ENCODE measurements around the gene GORASP2. TPM values are rescaled to one million over a fixed set of nuclear protein-coding genes. Genes with fewer than 3 reads are reported as not detected.

Gene GORASP2
- total RNA-seq, 1 experiment from 2014 or later = 67.3 TPM

GRCh38 chr2:170930131-170930990 is 1.3 kb downstream of the GORASP2 start:
- ChIA-PET CTCF (no interaction called here), POLR2A (ENCODE audit: unreplicated experiment) (no interaction called here)
- Histone ChIP-seq H3K9me2 (replicated peaks; ENCODE audit: low read length) (no peaks in the 10 kb centered on the region), H3K9me3 (ENCODE audit: low read length) (no peaks in the 10 kb centered on the region), H3K9ac (ENCODE audit: low read length) (peak overlapping the region; percentile 99), H3K4me1 (ENCODE audit: insufficient read depth, low read length) (peaks cover 26% of the 10 kb centered on the region), H3K4me2 (ENCODE audit: low read length) (peak overlapping the region; percentile 96), H3K27me3 (ENCODE audit: low read length) (no peaks in the 10 kb centered on the region), H3K36me3 (ENCODE audit: low read depth, low read length) (0 out of 2 replicates have a peak, but pooled peaks cover 4% of the 10 kb centered on the region), H3K4me3 (ENCODE audit: low read length) (peak overlapping the region; percentile 93), H3F3A (ENCODE audit: low read length, unreplicated experiment) (no peaks in the 10 kb centered on the region), H3K27ac (ENCODE audit: low read length) (peak overlapping the region; percentile 57; the same call in 1 of the 2 replicates), H3K79me2 (ENCODE audit: low read length) (peaks cover 62% of the 10 kb centered on the region), H2AFZ (ENCODE audit: low read length) (peak overlapping the region; percentile 78), H4K20me1 (ENCODE audit: low read length) (peaks cover 39% of the 10 kb centered on the region)
- peak; percentile 64 for DNase-seq
- intact Hi-C loops (cut with micrococcal nuclease) = no loop called here
- peak; percentile 5; the same call in 1 of the 2 replicates for ATAC-seq
- BruUV-seq (replicated peaks) = TSS peak; percentile 47
- TF ChIP-seq EZH2phosphoT487 (IDR thresholded peaks at IDR 0.05; ENCODE audit: borderline replicate concordance, low read length) (no peak), EZH2 (IDR thresholded peaks at IDR 0.05; ENCODE audit: low read length, unreplicated experiment) (no peak)

GRCh38 chr2:170930991-170931266 is 1.9 kb downstream of the GORASP2 start:
- ATAC-seq = no peak
- Histone ChIP-seq H3K4me3 (ENCODE audit: low read length) (peak overlapping the region; percentile 93), H3K36me3 (ENCODE audit: low read depth, low read length) (0 out of 2 replicates have a peak, but pooled peaks cover 4% of the 10 kb centered on the region), H3F3A (ENCODE audit: low read length, unreplicated experiment) (no peaks in the 10 kb centered on the region), H4K20me1 (ENCODE audit: low read length) (peaks cover 39% of the 10 kb centered on the region), H3K79me2 (ENCODE audit: low read length) (peaks cover 68% of the 10 kb centered on the region), H2AFZ (ENCODE audit: low read length) (no peak overlapping the region), H3K9me2 (replicated peaks; ENCODE audit: low read length) (no peaks in the 10 kb centered on the region), H3K4me1 (ENCODE audit: insufficient read depth, low read length) (peaks cover 26% of the 10 kb centered on the region), H3K4me2 (ENCODE audit: low read length) (peak overlapping the region; percentile 96), H3K27ac (ENCODE audit: low read length) (no peak overlapping the region), H3K27me3 (ENCODE audit: low read length) (no peaks in the 10 kb centered on the region), H3K9ac (ENCODE audit: low read length) (peak overlapping the region; percentile 99), H3K9me3 (ENCODE audit: low read length) (no peaks in the 10 kb centered on the region)
- POLR2A ChIA-PET (ENCODE audit: unreplicated experiment) = no interaction called here
- no TSS peak for BruUV-seq (replicated peaks)
- CTCF ChIA-PET = no interaction called here
- intact Hi-C loops (cut with micrococcal nuclease) = no loop called here
- no peak for DNase-seq
- TF ChIP-seq CTCF (conservative IDR thresholded peaks at IDR 0.05; ENCODE audit: low read depth, low read length) (no peak), EZH2phosphoT487 (IDR thresholded peaks at IDR 0.05; ENCODE audit: borderline replicate concordance, low read length) (no peak), EZH2 (IDR thresholded peaks at IDR 0.05; ENCODE audit: low read length, unreplicated experiment) (no peak)

GRCh38 chr2:170932166-170932565 is 3.1 kb downstream of the GORASP2 start:
- H4K20me1 ChIP-seq (ENCODE audit: low read length) = peaks cover 45% of the 10 kb centered on the region
- DNase-seq (no peak), ATAC-seq (no peak)
- no peak overlapping the region for H3K27ac ChIP-seq (ENCODE audit: low read length)
- CTCF ChIA-PET = no interaction called here
- H3K4me2 ChIP-seq (ENCODE audit: low read length) = peak overlapping the region; percentile 10
- H2AFZ ChIP-seq (ENCODE audit: low read length) = no peak overlapping the region
- H3K4me1 ChIP-seq (ENCODE audit: insufficient read depth, low read length) = peaks cover 26% of the 10 kb centered on the region
- intact Hi-C loops (cut with micrococcal nuclease) = no loop called here
- no peaks in the 10 kb centered on the region for H3K27me3 ChIP-seq (ENCODE audit: low read length)
- BruUV-seq (replicated peaks) = no TSS peak
- no peak for TF ChIP-seq EZH2phosphoT487 (IDR thresholded peaks at IDR 0.05; ENCODE audit: borderline replicate concordance, low read length)
- TF ChIP-seq EZH2 (IDR thresholded peaks at IDR 0.05; ENCODE audit: low read length, unreplicated experiment) = no peak
- no peak for TF ChIP-seq CTCF (conservative IDR thresholded peaks at IDR 0.05; ENCODE audit: low read depth, low read length)
- peaks cover 9% of the 10 kb centered on the region; the same call in 1 of the 2 replicates for H3K36me3 ChIP-seq (ENCODE audit: low read depth, low read length)
- no peak overlapping the region for H3K4me3 ChIP-seq (ENCODE audit: low read length)
- H3K79me2 ChIP-seq (ENCODE audit: low read length) = peaks cover 80% of the 10 kb centered on the region
- POLR2A ChIA-PET (ENCODE audit: unreplicated experiment) = no interaction called here
- H3K9ac ChIP-seq (ENCODE audit: low read length) = no peak overlapping the region
- H3F3A ChIP-seq (ENCODE audit: low read length, unreplicated experiment) = no peaks in the 10 kb centered on the region
- no peaks in the 10 kb centered on the region for H3K9me2 ChIP-seq (replicated peaks; ENCODE audit: low read length)
- no peaks in the 10 kb centered on the region for H3K9me3 ChIP-seq (ENCODE audit: low read length)

Data from PC-3 (cell line).